OCI-LY1 (cell line): ENCODE measurements around the gene PNMA1.

Source experiments
- CTCF ChIP-seq: fragments of 200-600 bp; sonication (generic), shearing (Covaris generic); IDR thresholded peaks from 2 replicates; pipeline ENCODE4 v1.5.1; 2017; ENCODE audit warnings: mild to moderate bottlenecking, antibody characterized with exemption, low read length, moderate library complexity, mixed read lengths
- EZH2 ChIP-seq: fragments of 200-600 bp; sonication (generic), shearing (Covaris generic); IDR thresholded peaks from 2 replicates; pipeline ENCODE4 v1.8.0; 2017; ENCODE audit warnings: borderline replicate concordance, mixed run types, mild to moderate bottlenecking, antibody characterized with exemption, low read length, moderate library complexity, mixed read lengths

GRCh38 chr14:73723406-73723796, 9.2 kb upstream of the PNMA1 start:
- no peak for TF ChIP-seq CTCF
- TF ChIP-seq EZH2 = no peak
